GM23338 (cell line): Measurements from ENCODE around the gene ANKRD11.

Source experiments
- CREB1 ChIP-seq: fragments of 250-450 bp; sonication (Bioruptor Pico); IDR thresholded peaks from 2 replicates; pipeline ENCODE4 v1.5.0; 2020; ENCODE audit warnings: low read depth, mild to moderate bottlenecking, moderate library complexity
- ETS1 ChIP-seq: IDR thresholded peaks from 2 replicates; pipeline ENCODE4 v1.6.1; 2016; ENCODE audit warnings: antibody characterized with exemption
- EZH2 ChIP-seq: fragments of 200-600 bp; sonication (generic); IDR thresholded peaks from one replicate; pipeline ENCODE4 v1.8.0; 2017; ENCODE audit warnings: antibody characterized with exemption, mild to moderate bottlenecking, low read depth; ENCODE audit not compliant: unreplicated experiment
- EZH2phosphoT487 ChIP-seq: fragments of 200-600 bp; sonication (generic); IDR thresholded peaks from one replicate; pipeline ENCODE4 v1.8.1; 2018; ENCODE audit warnings: antibody characterized with exemption; ENCODE audit not compliant: unreplicated experiment
- JUNB ChIP-seq: IDR thresholded peaks from one replicate; pipeline ENCODE4 v1.6.1; 2016; ENCODE audit warnings: antibody characterized with exemption; ENCODE audit not compliant: unreplicated experiment
- POLR2AphosphoS5 ChIP-seq: IDR thresholded peaks from 2 replicates; pipeline ENCODE4 v1.6.1; 2016; ENCODE audit warnings: antibody characterized with exemption, low read depth
- STAT1 ChIP-seq: IDR thresholded peaks from one replicate; pipeline ENCODE4 v1.6.1; 2016; ENCODE audit warnings: antibody characterized with exemption; ENCODE audit not compliant: unreplicated experiment
- ZNF114 ChIP-seq: fragments of 250-450 bp; sonication (Bioruptor Pico); IDR thresholded peaks from 2 replicates; pipeline ENCODE4 v1.5.0; 2020; ENCODE audit warnings: mild to moderate bottlenecking, moderate library complexity
- TF ChIP-seq, protein P1 (sequence below), 2 experiments: fragments of 200-600 bp in 1 of 2; sonication (generic) in 1 of 2; conservative IDR thresholded peaks; 2 replicates each; pipeline versions ENCODE4 v1.5.1 to v1.6.1; 2016 to 2017; ENCODE audit warnings: antibody characterized with exemption in 2 of 2, low read depth in 2 of 2, mild to moderate bottlenecking in 2 of 2, moderate library complexity in 1 of 2
- TF ChIP-seq, protein P2 (sequence below): IDR thresholded peaks from one replicate; pipeline ENCODE4 v1.6.1; 2018; ENCODE audit warnings: antibody characterized with exemption; ENCODE audit not compliant: unreplicated experiment

- TF ChIP-seq, protein P1, sequence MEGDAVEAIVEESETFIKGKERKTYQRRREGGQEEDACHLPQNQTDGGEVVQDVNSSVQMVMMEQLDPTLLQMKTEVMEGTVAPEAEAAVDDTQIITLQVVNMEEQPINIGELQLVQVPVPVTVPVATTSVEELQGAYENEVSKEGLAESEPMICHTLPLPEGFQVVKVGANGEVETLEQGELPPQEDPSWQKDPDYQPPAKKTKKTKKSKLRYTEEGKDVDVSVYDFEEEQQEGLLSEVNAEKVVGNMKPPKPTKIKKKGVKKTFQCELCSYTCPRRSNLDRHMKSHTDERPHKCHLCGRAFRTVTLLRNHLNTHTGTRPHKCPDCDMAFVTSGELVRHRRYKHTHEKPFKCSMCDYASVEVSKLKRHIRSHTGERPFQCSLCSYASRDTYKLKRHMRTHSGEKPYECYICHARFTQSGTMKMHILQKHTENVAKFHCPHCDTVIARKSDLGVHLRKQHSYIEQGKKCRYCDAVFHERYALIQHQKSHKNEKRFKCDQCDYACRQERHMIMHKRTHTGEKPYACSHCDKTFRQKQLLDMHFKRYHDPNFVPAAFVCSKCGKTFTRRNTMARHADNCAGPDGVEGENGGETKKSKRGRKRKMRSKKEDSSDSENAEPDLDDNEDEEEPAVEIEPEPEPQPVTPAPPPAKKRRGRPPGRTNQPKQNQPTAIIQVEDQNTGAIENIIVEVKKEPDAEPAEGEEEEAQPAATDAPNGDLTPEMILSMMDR (conservative IDR thresholded peaks at IDR 0.05; ENCODE audit: low read depth in 2 of 2): no peak
- no peak for TF ChIP-seq CREB1 (CRISPR knock-in tag)
- TF ChIP-seq POLR2AphosphoS5: no peak
- TF ChIP-seq, protein P2, sequence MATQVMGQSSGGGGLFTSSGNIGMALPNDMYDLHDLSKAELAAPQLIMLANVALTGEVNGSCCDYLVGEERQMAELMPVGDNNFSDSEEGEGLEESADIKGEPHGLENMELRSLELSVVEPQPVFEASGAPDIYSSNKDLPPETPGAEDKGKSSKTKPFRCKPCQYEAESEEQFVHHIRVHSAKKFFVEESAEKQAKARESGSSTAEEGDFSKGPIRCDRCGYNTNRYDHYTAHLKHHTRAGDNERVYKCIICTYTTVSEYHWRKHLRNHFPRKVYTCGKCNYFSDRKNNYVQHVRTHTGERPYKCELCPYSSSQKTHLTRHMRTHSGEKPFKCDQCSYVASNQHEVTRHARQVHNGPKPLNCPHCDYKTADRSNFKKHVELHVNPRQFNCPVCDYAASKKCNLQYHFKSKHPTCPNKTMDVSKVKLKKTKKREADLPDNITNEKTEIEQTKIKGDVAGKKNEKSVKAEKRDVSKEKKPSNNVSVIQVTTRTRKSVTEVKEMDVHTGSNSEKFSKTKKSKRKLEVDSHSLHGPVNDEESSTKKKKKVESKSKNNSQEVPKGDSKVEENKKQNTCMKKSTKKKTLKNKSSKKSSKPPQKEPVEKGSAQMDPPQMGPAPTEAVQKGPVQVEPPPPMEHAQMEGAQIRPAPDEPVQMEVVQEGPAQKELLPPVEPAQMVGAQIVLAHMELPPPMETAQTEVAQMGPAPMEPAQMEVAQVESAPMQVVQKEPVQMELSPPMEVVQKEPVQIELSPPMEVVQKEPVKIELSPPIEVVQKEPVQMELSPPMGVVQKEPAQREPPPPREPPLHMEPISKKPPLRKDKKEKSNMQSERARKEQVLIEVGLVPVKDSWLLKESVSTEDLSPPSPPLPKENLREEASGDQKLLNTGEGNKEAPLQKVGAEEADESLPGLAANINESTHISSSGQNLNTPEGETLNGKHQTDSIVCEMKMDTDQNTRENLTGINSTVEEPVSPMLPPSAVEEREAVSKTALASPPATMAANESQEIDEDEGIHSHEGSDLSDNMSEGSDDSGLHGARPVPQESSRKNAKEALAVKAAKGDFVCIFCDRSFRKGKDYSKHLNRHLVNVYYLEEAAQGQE: no peak
- no peak for TF ChIP-seq ETS1
- no peak for TF ChIP-seq EZH2
- no peak for TF ChIP-seq JUNB
- TF ChIP-seq EZH2phosphoT487: no peak
- no peak for TF ChIP-seq ZNF114 (CRISPR knock-in tag)
- TF ChIP-seq STAT1: no peak
Measured at GRCh38 chr16:89319631-89319885, 170.8 kb downstream of the ANKRD11 start.
